ENCODE results near the gene NLRP10. TPM values are rescaled to one million over a fixed set of nuclear protein-coding genes. Genes with fewer than 3 reads are reported as not detected.

NLRP10 gene
- total and polyA plus RNA-seq, 2 of the 13 experiments (the other 11 are each of a cell fraction or from before 2014, with no cell fraction given), result not detected

DNA sequence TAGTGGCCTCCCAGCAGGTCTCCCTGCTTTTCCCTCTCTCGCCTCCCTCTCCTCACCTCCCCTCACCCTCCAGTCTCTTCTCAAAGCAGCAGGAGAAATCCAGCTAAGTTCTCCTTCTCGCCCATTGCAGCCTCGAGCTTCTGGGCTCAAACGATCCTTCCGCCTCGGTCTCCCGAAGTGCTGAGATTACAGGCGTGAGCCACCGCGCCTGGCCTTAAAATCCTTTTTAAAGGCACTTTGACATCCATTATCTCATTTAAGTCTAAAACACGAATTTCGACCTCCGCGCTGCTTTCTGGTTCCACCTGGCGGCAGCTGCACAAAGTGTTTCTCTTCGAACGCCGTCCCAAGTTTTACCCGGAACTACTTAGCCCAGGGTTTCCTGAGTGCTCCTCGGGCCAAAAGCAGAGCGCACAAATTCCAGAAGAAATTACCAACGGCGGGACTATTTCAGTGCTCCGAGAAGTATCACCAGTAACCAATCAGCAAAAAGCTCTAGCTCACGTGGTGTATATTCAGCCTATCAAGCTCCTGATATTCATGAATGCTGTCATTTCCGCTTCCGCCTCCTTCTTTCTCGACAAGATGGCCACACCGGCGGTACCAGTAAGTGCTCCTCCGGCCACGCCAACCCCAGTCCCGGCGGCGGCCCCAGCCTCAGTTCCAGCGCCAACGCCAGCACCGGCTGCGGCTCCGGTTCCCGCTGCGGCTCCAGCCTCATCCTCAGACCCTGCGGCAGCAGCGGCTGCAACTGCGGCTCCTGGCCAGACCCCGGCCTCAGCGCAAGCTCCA is 21.7 kb upstream of the NLRP10 start, which contains the start of gene EIF3F (continued):
- no peak for TF ChIP-seq ZNF530 (CRISPR knock-in tag; IDR thresholded peaks at IDR 0.05; ENCODE audit: low read depth)
- TF ChIP-seq CBX5 (CRISPR knock-in tag; IDR thresholded peaks at IDR 0.05; ENCODE audit: borderline replicate concordance), result peak; percentile 92
- TF ChIP-seq KLF16 (CRISPR knock-in tag; IDR thresholded peaks at IDR 0.05), result peak in 1 of 2 experiments; percentile 78; a peak in 2 of 4 replicates
- TF ChIP-seq, protein P1, sequence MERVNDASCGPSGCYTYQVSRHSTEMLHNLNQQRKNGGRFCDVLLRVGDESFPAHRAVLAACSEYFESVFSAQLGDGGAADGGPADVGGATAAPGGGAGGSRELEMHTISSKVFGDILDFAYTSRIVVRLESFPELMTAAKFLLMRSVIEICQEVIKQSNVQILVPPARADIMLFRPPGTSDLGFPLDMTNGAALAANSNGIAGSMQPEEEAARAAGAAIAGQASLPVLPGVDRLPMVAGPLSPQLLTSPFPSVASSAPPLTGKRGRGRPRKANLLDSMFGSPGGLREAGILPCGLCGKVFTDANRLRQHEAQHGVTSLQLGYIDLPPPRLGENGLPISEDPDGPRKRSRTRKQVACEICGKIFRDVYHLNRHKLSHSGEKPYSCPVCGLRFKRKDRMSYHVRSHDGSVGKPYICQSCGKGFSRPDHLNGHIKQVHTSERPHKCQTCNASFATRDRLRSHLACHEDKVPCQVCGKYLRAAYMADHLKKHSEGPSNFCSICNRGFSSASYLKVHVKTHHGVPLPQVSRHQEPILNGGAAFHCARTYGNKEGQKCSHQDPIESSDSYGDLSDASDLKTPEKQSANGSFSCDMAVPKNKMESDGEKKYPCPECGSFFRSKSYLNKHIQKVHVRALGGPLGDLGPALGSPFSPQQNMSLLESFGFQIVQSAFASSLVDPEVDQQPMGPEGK (CRISPR knock-in tag; IDR thresholded peaks at IDR 0.05), result peak; percentile 23
- TF ChIP-seq FOXK1 (CRISPR knock-in tag; IDR thresholded peaks at IDR 0.05; ENCODE audit: borderline replicate concordance, low read depth), result peak; percentile 93; the same call in 1 of the 2 replicates
- TF ChIP-seq PHF8 (CRISPR knock-in tag; IDR thresholded peaks at IDR 0.05), result peak; percentile 84
- TF ChIP-seq ZNF33A (CRISPR knock-in tag; IDR thresholded peaks at IDR 0.05; ENCODE audit: borderline replicate concordance), result no peak
- peak; percentile 18; the same call in 1 of the 2 replicates for TF ChIP-seq CHD2 (IDR thresholded peaks at IDR 0.05; ENCODE audit: low read depth, low read length)
- peak; percentile 76; the same call in 1 of the 2 replicates for TF ChIP-seq ZNF773 (CRISPR knock-in tag; IDR thresholded peaks at IDR 0.05; ENCODE audit: borderline replicate concordance)
- no peak for TF ChIP-seq ATM (IDR thresholded peaks at IDR 0.05; ENCODE audit: borderline replicate concordance)
- TF ChIP-seq, protein P2, sequence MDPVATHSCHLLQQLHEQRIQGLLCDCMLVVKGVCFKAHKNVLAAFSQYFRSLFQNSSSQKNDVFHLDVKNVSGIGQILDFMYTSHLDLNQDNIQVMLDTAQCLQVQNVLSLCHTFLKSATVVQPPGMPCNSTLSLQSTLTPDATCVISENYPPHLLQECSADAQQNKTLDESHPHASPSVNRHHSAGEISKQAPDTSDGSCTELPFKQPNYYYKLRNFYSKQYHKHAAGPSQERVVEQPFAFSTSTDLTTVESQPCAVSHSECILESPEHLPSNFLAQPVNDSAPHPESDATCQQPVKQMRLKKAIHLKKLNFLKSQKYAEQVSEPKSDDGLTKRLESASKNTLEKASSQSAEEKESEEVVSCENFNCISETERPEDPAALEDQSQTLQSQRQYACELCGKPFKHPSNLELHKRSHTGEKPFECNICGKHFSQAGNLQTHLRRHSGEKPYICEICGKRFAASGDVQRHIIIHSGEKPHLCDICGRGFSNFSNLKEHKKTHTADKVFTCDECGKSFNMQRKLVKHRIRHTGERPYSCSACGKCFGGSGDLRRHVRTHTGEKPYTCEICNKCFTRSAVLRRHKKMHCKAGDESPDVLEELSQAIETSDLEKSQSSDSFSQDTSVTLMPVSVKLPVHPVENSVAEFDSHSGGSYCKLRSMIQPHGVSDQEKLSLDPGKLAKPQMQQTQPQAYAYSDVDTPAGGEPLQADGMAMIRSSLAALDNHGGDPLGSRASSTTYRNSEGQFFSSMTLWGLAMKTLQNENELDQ (CRISPR knock-in tag; IDR thresholded peaks at IDR 0.05; ENCODE audit: borderline replicate concordance), result peak; percentile 64; the same call in 1 of the 2 replicates
- TF ChIP-seq ZNF557 (CRISPR knock-in tag; IDR thresholded peaks at IDR 0.05), result no peak
- no peak for TF ChIP-seq ZNF235 (CRISPR knock-in tag; IDR thresholded peaks at IDR 0.05; ENCODE audit: borderline replicate concordance)
- TF ChIP-seq ZNF589 (CRISPR knock-in tag; conservative IDR thresholded peaks at IDR 0.05), result no peak
- no peak for TF ChIP-seq ZNF558 (CRISPR knock-in tag; IDR thresholded peaks at IDR 0.05; ENCODE audit: borderline replicate concordance)
- no peak for TF ChIP-seq SP1 (IDR thresholded peaks at IDR 0.05)
- 0 out of 2 replicates have a peak, but pooled peaks have one; percentile 59 for TF ChIP-seq SP1 (CRISPR knock-in tag; IDR thresholded peaks at IDR 0.05)
- TF ChIP-seq, protein P3, sequence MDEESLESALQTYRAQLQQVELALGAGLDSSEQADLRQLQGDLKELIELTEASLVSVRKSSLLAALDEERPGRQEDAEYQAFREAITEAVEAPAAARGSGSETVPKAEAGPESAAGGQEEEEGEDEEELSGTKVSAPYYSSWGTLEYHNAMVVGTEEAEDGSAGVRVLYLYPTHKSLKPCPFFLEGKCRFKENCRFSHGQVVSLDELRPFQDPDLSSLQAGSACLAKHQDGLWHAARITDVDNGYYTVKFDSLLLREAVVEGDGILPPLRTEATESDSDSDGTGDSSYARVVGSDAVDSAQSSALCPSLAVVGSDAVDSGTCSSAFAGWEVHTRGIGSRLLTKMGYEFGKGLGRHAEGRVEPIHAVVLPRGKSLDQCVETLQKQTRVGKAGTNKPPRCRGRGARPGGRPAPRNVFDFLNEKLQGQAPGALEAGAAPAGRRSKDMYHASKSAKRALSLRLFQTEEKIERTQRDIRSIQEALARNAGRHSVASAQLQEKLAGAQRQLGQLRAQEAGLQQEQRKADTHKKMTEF (CRISPR knock-in tag; IDR thresholded peaks at IDR 0.05), result peak; percentile 72; the same call in 1 of the 2 replicates
- no peak for TF ChIP-seq GLI4 (CRISPR knock-in tag; IDR thresholded peaks at IDR 0.05; ENCODE audit: borderline replicate concordance)
- TF ChIP-seq FOXA1 (IDR thresholded peaks at IDR 0.05), result no peak
- TF ChIP-seq FOXA1 (CRISPR knock-in tag; IDR thresholded peaks at IDR 0.05), result no peak
- no peak for TF ChIP-seq EEA1 (CRISPR knock-in tag; IDR thresholded peaks at IDR 0.05; ENCODE audit: borderline replicate concordance)
- TF ChIP-seq ZNF547 (CRISPR knock-in tag; IDR thresholded peaks at IDR 0.05), result 0 out of 2 replicates have a peak, but pooled peaks have one; percentile 52
- no peak for TF ChIP-seq SIX1 (CRISPR knock-in tag; IDR thresholded peaks at IDR 0.05; ENCODE audit: borderline replicate concordance)
- TF ChIP-seq BRCA1 (CRISPR knock-in tag; IDR thresholded peaks at IDR 0.05), result 0 out of 2 replicates have a peak, but pooled peaks have one; percentile 65
- TF ChIP-seq TEAD3 (CRISPR knock-in tag; optimal IDR thresholded peaks at IDR 0.05; ENCODE audit: borderline replicate concordance), result peak; percentile 93
